ENCODE data around the gene CUTC.
"Not testable (repeated sequence)": the region's sequence is repeated elsewhere in the genome, so short reads cannot be mapped to it uniquely, and the experiment has no call there.

The CUTC gene

GRCh38 chr10:99742701-99743100 lies 10.7 kb downstream of the CUTC start:
- no peak for DNase-seq (ENCODE audit: low read depth)

GRCh38 chr10:99743841-99744240 lies 11.8 kb downstream of the CUTC start:
- no peak for DNase-seq (ENCODE audit: low read depth)

- not testable (repeated sequence) for DNase-seq (ENCODE audit: low read depth)
Observed at GRCh38 chr10:99746166-99746565, 14.1 kb downstream of the CUTC start.

GRCh38 chr10:99748823-99749451 lies 16.9 kb downstream of the CUTC start:
- no peak for DNase-seq (ENCODE audit: low read depth)

- no peak for DNase-seq (ENCODE audit: low read depth)
Observed at GRCh38 chr10:99750641-99751040, 18.6 kb downstream of the CUTC start.

GRCh38 chr10:99754670-99755069 lies 22.6 kb downstream of the CUTC start:
- no peak for DNase-seq (ENCODE audit: low read depth)

- no peak for DNase-seq (ENCODE audit: low read depth)
Observed at GRCh38 chr10:99756159-99756558, 24.1 kb downstream of the CUTC start.

- DNase-seq (ENCODE audit: low read depth): no peak
Observed at GRCh38 chr10:99758211-99758891, 26.3 kb downstream of the CUTC start.

- no peak for DNase-seq (ENCODE audit: low read depth)
Observed at GRCh38 chr10:99760321-99760720, 28.3 kb downstream of the CUTC start.

- DNase-seq (ENCODE audit: low read depth): no peak
Observed at GRCh38 chr10:99761365-99761764, 29.3 kb downstream of the CUTC start.

- no peak for DNase-seq (ENCODE audit: low read depth)
Observed at GRCh38 chr10:99765672-99766301, 33.8 kb downstream of the CUTC start.

GRCh38 chr10:99766302-99766681 lies 34.3 kb downstream of the CUTC start:
- DNase-seq (ENCODE audit: low read depth): no peak

GRCh38 chr10:99767901-99768300 lies 35.9 kb downstream of the CUTC start:
- no peak for DNase-seq (ENCODE audit: low read depth)

- no peak for DNase-seq (ENCODE audit: low read depth)
Observed at GRCh38 chr10:99768556-99768955, 36.5 kb downstream of the CUTC start.

- DNase-seq (ENCODE audit: low read depth): no peak
Observed at GRCh38 chr10:99769706-99770105, 37.7 kb downstream of the CUTC start.

GRCh38 chr10:99770408-99771045 lies 38.5 kb downstream of the CUTC start:
- no peak for DNase-seq (ENCODE audit: low read depth)

- peak; percentile 31 for DNase-seq (ENCODE audit: low read depth)
Observed at GRCh38 chr10:99775850-99776249, 43.8 kb downstream of the CUTC start.

GRCh38 chr10:99777918-99778714 lies 46.1 kb downstream of the CUTC start:
- no peak for DNase-seq (ENCODE audit: low read depth)

GRCh38 chr10:99779335-99779734 lies 47.3 kb downstream of the CUTC start:
- DNase-seq (ENCODE audit: low read depth): no peak

- no peak for DNase-seq (ENCODE audit: low read depth)
Observed at GRCh38 chr10:99781734-99782429, 49.8 kb downstream of the CUTC start.

- no peak for DNase-seq (ENCODE audit: low read depth)
Observed at GRCh38 chr10:99782447-99783286, 50.6 kb downstream of the CUTC start, which contains the start of gene ABCC2. Gene ABCC2, plus strand, starts transcription at chr10:99782640. Its CDS starts 205 bp downstream, at chr10:99782845.
